Activated CD4-positive, alpha-beta T cell treated with anti-CD3 and anti-CD28 coated beads, Interleukin-10, Interleukin-2, amounts not matched to agents 100 ng/mL and 50 ng/mL, durations not matched to agents 16 hours and 8 hours (primary cell): ENCODE measurements around the gene TOE1.
"Not testable (repeated sequence)": the region's sequence is repeated elsewhere in the genome, so short reads cannot be mapped to it uniquely, and the experiment has no call there.

ENCODE experiments used
- DNase-seq: peaks from one replicate; pipeline ENCODE4 v3.0.0-alpha.2; 2020

Gene TOE1

GRCh38 chr1:45355683-45356082, 15.7 kb downstream of the TOE1 start:
- no peak for DNase-seq

- no peak for DNase-seq
Measured at GRCh38 chr1:45356186-45356585, 16.2 kb downstream of the TOE1 start.

- peak; percentile 62 for DNase-seq
Measured at GRCh38 chr1:45359882-45360513, 20.0 kb downstream of the TOE1 start.

- DNase-seq = not testable (repeated sequence)
Measured at GRCh38 chr1:45360981-45361380, 21.0 kb downstream of the TOE1 start.

- no peak for DNase-seq
Measured at GRCh38 chr1:45364294-45364693, 24.3 kb downstream of the TOE1 start.

- DNase-seq = no peak
Measured at GRCh38 chr1:45365051-45365450, 25.1 kb downstream of the TOE1 start.

- DNase-seq = no peak
Measured at GRCh38 chr1:45370575-45370974, 30.6 kb downstream of the TOE1 start.

GRCh38 chr1:45373573-45373972, 33.6 kb downstream of the TOE1 start:
- no peak for DNase-seq

- DNase-seq = no peak
Measured at GRCh38 chr1:45375104-45376090, 35.4 kb downstream of the TOE1 start.

GRCh38 chr1:45378184-45378583, 38.2 kb downstream of the TOE1 start:
- DNase-seq = no peak

- no peak for DNase-seq
Measured at GRCh38 chr1:45379524-45379923, 39.6 kb downstream of the TOE1 start.

GRCh38 chr1:45380125-45380524, 40.2 kb downstream of the TOE1 start:
- DNase-seq = no peak

- DNase-seq = no peak
Measured at GRCh38 chr1:45380730-45381129, 40.8 kb downstream of the TOE1 start.

- no peak for DNase-seq
Measured at GRCh38 chr1:45381243-45381642, 41.3 kb downstream of the TOE1 start.

GRCh38 chr1:45383191-45383590, 43.2 kb downstream of the TOE1 start:
- DNase-seq = no peak

GRCh38 chr1:45384213-45384612, 44.2 kb downstream of the TOE1 start:
- not testable (repeated sequence) for DNase-seq

- DNase-seq = no peak
Measured at GRCh38 chr1:45385302-45385701, 45.3 kb downstream of the TOE1 start.

GRCh38 chr1:45386219-45386618, 46.2 kb downstream of the TOE1 start:
- DNase-seq = no peak
